Panc1 (cell line): ENCODE measurements around the gene MPHOSPH6. TPM values are rescaled to one million over a fixed set of nuclear protein-coding genes. Genes with fewer than 3 reads are reported as not detected.

Experiments
- ATAC-seq: fragments of 200-7000 bp; cut with Tn5 transposase; 2 replicates; pipeline ENCODE4 v1.9.1; 2020; ENCODE audit warnings: mild to moderate bottlenecking, moderate library complexity
- BruUV-seq: library from RNA; stranded (reverse); fragments of 400-500 nt; replicated peaks from 2 replicates; lab custom pipeline; 2021; lab: Mats Ljungman, UMichigan
- CTCF ChIA-PET: fragments of 300-600 bp; sonication (Branson Sonifier 250); formaldehyde crosslinking; loops from one replicate; lab custom pipeline; 2022; ENCODE audit warnings: antibody characterized with exemption; lab: Charles Lee
- POLR2A ChIA-PET: fragments of 300-600 bp; sonication (Branson Sonifier 250); formaldehyde crosslinking; loops from one replicate; lab custom pipeline; 2022; ENCODE audit warnings: antibody characterized with exemption; lab: Charles Lee
- DNase-seq: peaks from one replicate; pipeline ENCODE4 v3.0.0-alpha.2; 2010; ENCODE audit warnings: low read depth, low spot score
- H3K27ac ChIP-seq: 2 replicates; pipeline ENCODE4 v1.5.1; 2011; ENCODE audit warnings: mild to moderate bottlenecking, low read length, inconsistent platforms
- H3K27me3 ChIP-seq: fragments of 200-500 bp; sonication (Bioruptor generic); 2 replicates; pipeline ENCODE4 v1.6.0; 2014; ENCODE audit warnings: low read length, inconsistent platforms; ENCODE audit not compliant: control insufficient read depth, insufficient read depth
- H3K36me3 ChIP-seq: fragments of 200-500 bp; sonication (Bioruptor generic); 2 replicates; pipeline ENCODE4 v1.5.1; 2014; ENCODE audit warnings: inconsistent platforms, mild to moderate bottlenecking, low read length, moderate library complexity; ENCODE audit not compliant: control insufficient read depth, insufficient read depth
- H3K4me1 ChIP-seq: 2 replicates; pipeline ENCODE4 v1.5.1; 2011; ENCODE audit warnings: inconsistent platforms, mild to moderate bottlenecking, low read length, moderate library complexity; ENCODE audit not compliant: control insufficient read depth, insufficient read depth
- H3K4me3 ChIP-seq, 2 experiments: 2 replicates each; pipeline ENCODE4 v1.5.1; 2011 to 2012; ENCODE audit warnings: low read depth in 2 of 2, low read length in 2 of 2, mild to moderate bottlenecking in 2 of 2, inconsistent platforms in 1 of 2, moderate library complexity in 1 of 2
- H3K9me3 ChIP-seq: fragments of 200-500 bp; sonication (Bioruptor generic); 2 replicates; pipeline ENCODE4 v1.5.1; 2014; ENCODE audit warnings: low read depth, mild to moderate bottlenecking, inconsistent platforms, low read length, moderate library complexity; ENCODE audit not compliant: control insufficient read depth, insufficient read depth
- CTCF ChIP-seq: fragments of 450-650 bp; IDR thresholded peaks from 2 replicates; pipeline ENCODE4 v1.5.1; 2017; ENCODE audit warnings: mild to moderate bottlenecking
- POLR2AphosphoS5 ChIP-seq: IDR thresholded peaks from 2 replicates; pipeline ENCODE4 v1.6.1; 2012; ENCODE audit warnings: mild to moderate bottlenecking, low read depth, low read length, moderate library complexity
- REST ChIP-seq, 2 experiments: IDR thresholded peaks; 2 replicates each; pipeline ENCODE4 v1.6.1; 2011 to 2012; ENCODE audit warnings: low read depth in 2 of 2, control low read depth in 1 of 2, low read length in 1 of 2, mild to moderate bottlenecking in 1 of 2, moderate library complexity in 1 of 2; ENCODE audit not compliant: insufficient read depth in 1 of 2
- SIN3A ChIP-seq: IDR thresholded peaks from 2 replicates; pipeline ENCODE4 v1.6.1; 2012; ENCODE audit warnings: low read depth, mild to moderate bottlenecking, low read length, moderate library complexity, borderline replicate concordance; ENCODE audit not compliant: insufficient read depth
- TCF7L2 ChIP-seq: IDR thresholded peaks from 2 replicates; pipeline ENCODE4 v1.6.1; 2011; ENCODE audit warnings: mild to moderate bottlenecking, low read depth, low read length, inconsistent platforms
- in situ Hi-C: cut with HindIII; loops from 2 replicates; pipeline ENCODE4 v1.10.0; 2016; ENCODE audit warnings: low sequenced_read_pairs, low pct_unique_long_range_greater_than_20kb
- intact Hi-C: fragments of 100-400 bp; cut with micrococcal nuclease; formaldehyde crosslinking; loops from one replicate; pipeline ENCODE4 v1.10.0; 2022; ENCODE audit not compliant: unreplicated experiment
- total RNA-seq: library from RNA; stranded (reverse); gene quantifications from one replicate; pipeline ENCODE4 v1.2.1, GENCODE V29; 2021; ENCODE audit not compliant: unreplicated experiment

Gene MPHOSPH6
- total RNA-seq, 1 experiment from 2014 or later, result 36.7 TPM

- ATAC-seq, result no peak
- TF ChIP-seq POLR2AphosphoS5 (no peak), SIN3A (no peak), CTCF (no peak), REST (IDR thresholded peaks at IDR 0.05; ENCODE audit: insufficient read depth in 1 of 2, low read depth in 2 of 2, low read length in 1 of 2) (no peak), TCF7L2 (no peak)
- CTCF ChIA-PET, result no interaction called here
- in situ Hi-C loops (no loop called here), intact Hi-C loops (no loop called here)
- H3K36me3 ChIP-seq, result no peaks in the 10 kb centered on the region
- DNase-seq, result no peak
- POLR2A ChIA-PET, result no interaction called here
- no peaks in the 10 kb centered on the region for H3K4me1 ChIP-seq
- H3K27me3 ChIP-seq, result no peaks in the 10 kb centered on the region; the same call in 1 of the 2 replicates
- H3K9me3 ChIP-seq, result no peaks in the 10 kb centered on the region
- no peak overlapping the region for H3K27ac ChIP-seq
- BruUV-seq, result no TSS peak
- H3K4me3 ChIP-seq, result no peak overlapping the region
Measured at GRCh38 chr16:82190386-82190785, 20.4 kb upstream of the MPHOSPH6 start.

GRCh38 chr16:82187829-82188228 lies 17.8 kb upstream of the MPHOSPH6 start:
- no TSS peak for BruUV-seq
- ATAC-seq (no peak), DNase-seq (no peak)
- TF ChIP-seq TCF7L2, result no peak
- TF ChIP-seq REST (IDR thresholded peaks at IDR 0.05; ENCODE audit: insufficient read depth in 1 of 2, low read depth in 2 of 2, low read length in 1 of 2), result no peak
- TF ChIP-seq CTCF, result no peak
- no peak for TF ChIP-seq SIN3A
- no peak for TF ChIP-seq POLR2AphosphoS5
- Histone ChIP-seq H3K9me3 (no peaks in the 10 kb centered on the region), H3K27ac (no peak overlapping the region), H3K36me3 (no peaks in the 10 kb centered on the region), H3K4me1 (no peaks in the 10 kb centered on the region), H3K27me3 (peaks cover 5% of the 10 kb centered on the region), H3K4me3 (no peak overlapping the region)
- in situ Hi-C loops (no loop called here), intact Hi-C loops (no loop called here)
- ChIA-PET CTCF (no interaction called here), POLR2A (no interaction called here)
